Stimulated activated CD8-positive, alpha-beta memory T cell treated with anti-CD3 and anti-CD28 coated beads, Interleukin-4, amount 100 ng/mL, for 24 hours (primary cell): ENCODE data around the gene FMN2.

ENCODE experiments used
- DNase-seq: peaks from one replicate; pipeline ENCODE4 v3.0.0-alpha.2; 2020; ENCODE audit warnings: low read depth

Gene FMN2

GRCh38 chr1:240435996-240436566, 344.4 kb downstream of the FMN2 start:
- no peak for DNase-seq

GRCh38 chr1:240441669-240442068, 350.0 kb downstream of the FMN2 start:
- DNase-seq = no peak

- no peak for DNase-seq
These were observed 353.7 kb downstream of the FMN2 start for GRCh38 chr1:240445369-240445768.

- DNase-seq = no peak
These were observed 363.6 kb downstream of the FMN2 start for GRCh38 chr1:240455228-240455821.

GRCh38 chr1:240457203-240457602, 365.5 kb downstream of the FMN2 start:
- DNase-seq = no peak

GRCh38 chr1:240462277-240462676, 370.6 kb downstream of the FMN2 start:
- DNase-seq = no peak

- no peak for DNase-seq
These were observed 371.2 kb downstream of the FMN2 start for GRCh38 chr1:240462766-240463395.

GRCh38 chr1:240464099-240464498, 372.4 kb downstream of the FMN2 start:
- no peak for DNase-seq

GRCh38 chr1:240465531-240465940, 373.9 kb downstream of the FMN2 start:
- no peak for DNase-seq

GRCh38 chr1:240466509-240466908, 374.8 kb downstream of the FMN2 start:
- DNase-seq = no peak

GRCh38 chr1:240467895-240468294, 376.2 kb downstream of the FMN2 start:
- DNase-seq = no peak

- DNase-seq = no peak
These were observed 377.0 kb downstream of the FMN2 start for GRCh38 chr1:240468656-240469055.

- DNase-seq = no peak
These were observed 382.5 kb downstream of the FMN2 start for GRCh38 chr1:240474133-240474614.

GRCh38 chr1:240475832-240476231, 384.1 kb downstream of the FMN2 start:
- DNase-seq = no peak

GRCh38 chr1:240478536-240478935, 386.9 kb downstream of the FMN2 start:
- DNase-seq = no peak

- no peak for DNase-seq
These were observed 393.2 kb downstream of the FMN2 start for GRCh38 chr1:240484804-240485443.

- DNase-seq = no peak
These were observed 394.9 kb downstream of the FMN2 start for GRCh38 chr1:240486611-240487010.

GRCh38 chr1:240487493-240487892, 395.8 kb downstream of the FMN2 start:
- DNase-seq = no peak

GRCh38 chr1:240491156-240491555, 399.5 kb downstream of the FMN2 start:
- DNase-seq = no peak

GRCh38 chr1:240491796-240492195, 400.1 kb downstream of the FMN2 start:
- no peak for DNase-seq

- DNase-seq = no peak
These were observed 401.3 kb downstream of the FMN2 start for GRCh38 chr1:240492832-240493440.

- DNase-seq = no peak
These were observed 403.9 kb downstream of the FMN2 start for GRCh38 chr1:240495601-240496000.

- no peak for DNase-seq
These were observed 404.7 kb downstream of the FMN2 start for GRCh38 chr1:240496356-240496755.
